ENCODE data around the gene IGFLR1. TPM values are rescaled to one million over a fixed set of nuclear protein-coding genes. Genes with fewer than 3 reads are reported as not detected.

Gene IGFLR1
- total and polyA plus RNA-seq, 2 of the 4 experiments (the other 2 are of a cell fraction): 0.72 to 2.7 TPM

GRCh38 chr19:35732540-35733179 is 9.6 kb downstream of the IGFLR1 start:
- ChIA-PET POLR2A (ENCODE audit: unreplicated experiment) (no interaction called here), CTCF (no interaction called here)
- H3K9ac ChIP-seq (ENCODE audit: low read depth, low read length): no peak overlapping the region
- H2BK15ac ChIP-seq (ENCODE audit: low read depth, low read length): no peak overlapping the region
- no peak overlapping the region for H4K8ac ChIP-seq (ENCODE audit: low read depth in 2 of 2, low read length in 2 of 2)
- TF ChIP-seq BHLHE40 (IDR thresholded peaks at IDR 0.05; ENCODE audit: low read depth, low read length) (no peak), FOS (IDR thresholded peaks at IDR 0.05; ENCODE audit: low read depth, low read length) (no peak), CHD1 (IDR thresholded peaks at IDR 0.05; ENCODE audit: low read depth, low read length) (no peak), ELK1 (IDR thresholded peaks at IDR 0.05; ENCODE audit: borderline replicate concordance, low read depth, low read length) (no peak), CEBPB (IDR thresholded peaks at IDR 0.05; ENCODE audit: low read depth, low read length) (no peak), MAFK (IDR thresholded peaks at IDR 0.05; ENCODE audit: low read depth, low read length) (no peak), SMC3 (IDR thresholded peaks at IDR 0.05; ENCODE audit: low read depth, low read length) (no peak), USF2 (IDR thresholded peaks at IDR 0.05; ENCODE audit: low read depth, low read length) (no peak), RAD21 (IDR thresholded peaks at IDR 0.05; ENCODE audit: low read length) (no peak), RCOR1 (IDR thresholded peaks at IDR 0.05; ENCODE audit: insufficient replicate concordance, low read length) (no peak), RFX5 (IDR thresholded peaks at IDR 0.05; ENCODE audit: low read depth, low read length) (no peak), MXI1 (IDR thresholded peaks at IDR 0.05; ENCODE audit: borderline replicate concordance, low read depth, low read length) (no peak), MAZ (IDR thresholded peaks at IDR 0.05; ENCODE audit: borderline replicate concordance, low read depth, low read length) (no peak), POLR2A (IDR thresholded peaks at IDR 0.05; ENCODE audit: low read depth, low read length) (no peak), CTCF (conservative IDR thresholded peaks at IDR 0.05; ENCODE audit: low read depth, low read length) (no peak), NFE2L2 (IDR thresholded peaks at IDR 0.05; ENCODE audit: low read depth, low read length) (no peak)
- H2AK5ac ChIP-seq (ENCODE audit: low read depth, low read length): no peak overlapping the region
- no peak overlapping the region for H3K23ac ChIP-seq (ENCODE audit: low read depth, low read length)
- no peak overlapping the region for H4K5ac ChIP-seq (ENCODE audit: low read depth, low read length)
- no peak overlapping the region for H3K4ac ChIP-seq (ENCODE audit: low read depth, low read length)
- H3K36me3 ChIP-seq (ENCODE audit: control insufficient read depth, insufficient read depth, low read length): peaks cover 90% of the 10 kb centered on the region
- no peak overlapping the region for H2BK5ac ChIP-seq (ENCODE audit: low read depth, low read length, poor library complexity, severe bottlenecking)
- in situ Hi-C loops (cut with MboI; ENCODE audit: low sequenced_read_pairs) (no loop called here), dilution Hi-C loops (cut with HindIII; ENCODE audit: low sequenced_read_pairs, unreplicated experiment) (no loop called here), intact Hi-C loops (cut with micrococcal nuclease) (no loop called here)
- H3K4me3 ChIP-seq (ENCODE audit: insufficient read depth, low read depth, low read length): no peak overlapping the region
- no peaks in the 10 kb centered on the region for H3K27me3 ChIP-seq (ENCODE audit: control insufficient read depth, insufficient read depth, low read length)
- no peak overlapping the region for H2BK120ac ChIP-seq (ENCODE audit: low read depth, low read length)
- ATAC-seq (ENCODE audit: low read depth) (no peak), DNase-seq (no peak)
- H3K9me1 ChIP-seq (ENCODE audit: insufficient read depth, low read length): no peaks in the 10 kb centered on the region
- no peak overlapping the region for H3K27ac ChIP-seq (ENCODE audit: insufficient read depth, low read length)
- peaks cover 9% of the 10 kb centered on the region for H4K20me1 ChIP-seq (ENCODE audit: insufficient read depth, low read length)
- H3K56ac ChIP-seq (ENCODE audit: extremely low read depth, insufficient read depth, low read length): no peak overlapping the region
- H3K14ac ChIP-seq (replicated peaks; ENCODE audit: low read depth, low read length): no peak overlapping the region
- no peak overlapping the region for H2BK20ac ChIP-seq (ENCODE audit: low read depth, low read length)
- H3K18ac ChIP-seq (ENCODE audit: low read depth, low read length): no peak overlapping the region
- H3K4me2 ChIP-seq (ENCODE audit: low read depth, low read length): no peak overlapping the region
- H4K91ac ChIP-seq (ENCODE audit: insufficient read depth, low read depth, low read length): no peak overlapping the region
- peaks cover 0 to 20% of the 10 kb centered on the region in 2 experiments; a peak in 3 of 4 replicates for H3K79me1 ChIP-seq (ENCODE audit: low read depth in 1 of 2, low read length in 2 of 2)
- H2AK9ac ChIP-seq (replicated peaks; ENCODE audit: low read depth, low read length, poor library complexity): no peak overlapping the region
- no peaks in the 10 kb centered on the region for H3K9me3 ChIP-seq (ENCODE audit: control insufficient read depth, insufficient read depth, low read length)
- H3K4me1 ChIP-seq (ENCODE audit: control insufficient read depth, insufficient read depth, low read length): no peaks in the 10 kb centered on the region
- WGBS, 2 experiments (ENCODE audit: extremely low coverage in 2 of 2, insufficient read length in 1 of 2): 73% methylated on average over 5 of the region's 25 CpGs; no CpG with 5 or more reads in 1 of the 2 experiments
- H2AFZ ChIP-seq (replicated peaks; ENCODE audit: low read length, poor library complexity): no peak overlapping the region
- BruUV-seq (replicated peaks): no TSS peak
